HepG2 (cell line): ENCODE data around the gene PSMA7. TPM values are rescaled to one million over a fixed set of nuclear protein-coding genes. Genes with fewer than 3 reads are reported as not detected.
A peak's percentile ranks its signal among the peaks of the same experiment; 100 is the strongest.

Experiments
- AHDC1 ChIP-seq: sonication (generic); formaldehyde crosslinking; IDR thresholded peaks from 2 replicates; pipeline ENCODE4 v1.5.1; 2020; ENCODE audit warnings: mild to moderate bottlenecking, missing genetic modification reagents, borderline replicate concordance
- GFI1 ChIP-seq: sonication (generic); formaldehyde crosslinking; IDR thresholded peaks from 2 replicates; pipeline ENCODE4 v1.5.0; 2020; ENCODE audit warnings: missing genetic modification reagents, mild to moderate bottlenecking, borderline replicate concordance
- MEF2D ChIP-seq: sonication (generic); formaldehyde crosslinking; IDR thresholded peaks from 2 replicates; pipeline ENCODE4 v1.5.1; 2020; ENCODE audit warnings: mild to moderate bottlenecking, missing genetic modification reagents
- NFIB ChIP-seq: sonication (generic); formaldehyde crosslinking; IDR thresholded peaks from 2 replicates; pipeline ENCODE4 v1.9.0; 2021; ENCODE audit warnings: missing genetic modification reagents, mild to moderate bottlenecking, borderline replicate concordance
- NKX3-1 ChIP-seq: sonication (generic); formaldehyde crosslinking; IDR thresholded peaks from 2 replicates; pipeline ENCODE4 v1.5.0; 2020; ENCODE audit warnings: missing genetic modification reagents
- NPAS2 ChIP-seq: sonication (generic); formaldehyde crosslinking; IDR thresholded peaks from 2 replicates; pipeline ENCODE4 v1.8.0; 2022; ENCODE audit warnings: mild to moderate bottlenecking, missing genetic modification reagents, borderline replicate concordance
- PAF1 ChIP-seq: IDR thresholded peaks from 2 replicates; pipeline ENCODE4 v1.6.1; 2016; ENCODE audit warnings: missing genetic modification reagents, missing compliant biosample characterization
- YEATS4 ChIP-seq: sonication (generic); formaldehyde crosslinking; IDR thresholded peaks from 2 replicates; pipeline ENCODE4 v1.4.0; 2020; ENCODE audit warnings: missing genetic modification reagents, borderline replicate concordance
- ZBTB3 ChIP-seq: sonication (generic); formaldehyde crosslinking; IDR thresholded peaks from 2 replicates; pipeline ENCODE4 v1.4.0; 2020; ENCODE audit warnings: low read depth, mild to moderate bottlenecking, moderate library complexity, missing genetic modification reagents, borderline replicate concordance
- ZBTB8A ChIP-seq: sonication (generic); formaldehyde crosslinking; IDR thresholded peaks from 2 replicates; pipeline ENCODE4 v1.4.0; 2020; ENCODE audit warnings: mild to moderate bottlenecking, low read depth, missing genetic modification reagents, borderline replicate concordance
- ZFP90 ChIP-seq: sonication (generic); formaldehyde crosslinking; IDR thresholded peaks from 2 replicates; pipeline ENCODE4 v1.8.0; 2022; ENCODE audit warnings: missing genetic modification reagents, mild to moderate bottlenecking, inconsistent platforms, borderline replicate concordance
- ZMAT5 ChIP-seq: sonication (generic); formaldehyde crosslinking; IDR thresholded peaks from 2 replicates; pipeline ENCODE4 v1.5.0; 2020; ENCODE audit warnings: mild to moderate bottlenecking, low read depth, missing genetic modification reagents, borderline replicate concordance
- ZNF280B ChIP-seq: sonication (generic); formaldehyde crosslinking; IDR thresholded peaks from 2 replicates; pipeline ENCODE4 v1.5.0; 2020; ENCODE audit warnings: missing genetic modification reagents, mild to moderate bottlenecking, borderline replicate concordance
- ZNF768 ChIP-seq: sonication (generic); formaldehyde crosslinking; IDR thresholded peaks from 2 replicates; pipeline ENCODE4 v1.4.0; 2020; ENCODE audit warnings: missing genetic modification reagents
- polyA plus RNA-seq, 8 experiments: library from polyadenylated mRNA; depleted of rRNA in 3 of 8; stranded (reverse) in 7 of 8; unstranded in 1 of 8; fragments of >200 nt; fragmentation: Illumina TruSeq in 4 of 8; extraction: Trizol in 4 of 8; gene quantifications; 2 replicates each; pipeline versions ENCODE4 v1.2.1 to v1.2.3, GENCODE V29; 2011 to 2016; ENCODE audit warnings: low read depth in 4 of 8, missing spikeins in 1 of 8, mixed read lengths in 1 of 8; ENCODE audit not compliant: insufficient read depth in 1 of 8
- total RNA-seq, 5 experiments: library from RNA; depleted of rRNA; stranded (reverse); fragments of >200 nt; fragmentation: Illumina TruSeq; extraction: Trizol; gene quantifications; 2 replicates each; pipeline ENCODE4 v1.2.3, GENCODE V29; 2016; ENCODE audit warnings: low read depth in 1 of 5

The PSMA7 gene
- total and polyA plus RNA-seq, 2 of the 13 experiments (the other 11 are each of a cell fraction or from before 2014, with no cell fraction given): 531 to 631 TPM

- TF ChIP-seq MEF2D (CRISPR knock-in tag) (no peak), ZBTB3 (CRISPR knock-in tag) (no peak), ZFP90 (CRISPR knock-in tag) (no peak), AHDC1 (CRISPR knock-in tag) (no peak), ZNF768 (0 out of 2 replicates have a peak, but pooled peaks have one; percentile 15), GFI1 (CRISPR knock-in tag) (no peak), NPAS2 (no peak), YEATS4 (CRISPR knock-in tag) (no peak), NKX3-1 (CRISPR knock-in tag) (no peak), ZMAT5 (CRISPR knock-in tag) (no peak), NFIB (CRISPR knock-in tag) (no peak), ZBTB8A (CRISPR knock-in tag) (no peak), PAF1 (no peak), ZNF280B (peak; percentile 70)
Measured at GRCh38 chr20:62112368-62112767, 30.8 kb downstream of the PSMA7 start (continued).
